GM12878 (cell line): Measurements from ENCODE around the gene BPIFB3. TPM values are rescaled to one million over a fixed set of nuclear protein-coding genes. Genes with fewer than 3 reads are reported as not detected.

ENCODE experiments used
- ATAC-seq: fragments of 200-7000 bp; cut with Tn5 transposase; 3 replicates; pipeline ENCODE4 v1.9.1; 2020; ENCODE audit warnings: mild to moderate bottlenecking, moderate library complexity
- BruUV-seq: library from RNA; stranded (reverse); fragments of 400-500 nt; replicated peaks from 2 replicates; lab custom pipeline; 2021; lab: Mats Ljungman, UMichigan
- CTCF ChIA-PET: fragments of 300-600 bp; sonication (Branson Sonifier 250); formaldehyde crosslinking; extraction: SDS; loops from one replicate; lab custom pipeline; 2021; ENCODE audit warnings: inconsistent platforms; lab: Yijun Ruan, JAX
- POLR2A ChIA-PET: fragments of 350-600 bp; formaldehyde crosslinking; extraction: SDS; loops from one replicate; lab custom pipeline; 2021; ENCODE audit warnings: inconsistent platforms; lab: Charles Lee
- RAD21 ChIA-PET: fragments of 300-600 bp; sonication (Branson Sonifier 250); formaldehyde crosslinking; loops from one replicate; lab custom pipeline; 2023; ENCODE audit warnings: antibody characterized with exemption; ENCODE audit not compliant: unreplicated experiment; lab: Charles Lee
- SMC1A ChIA-PET: fragments of 300-600 bp; sonication (Branson Sonifier 250); formaldehyde crosslinking; loops from one replicate; lab custom pipeline; 2023; ENCODE audit not compliant: unreplicated experiment, uncharacterized antibody; lab: Charles Lee
- DNase-seq: peaks from one replicate; pipeline ENCODE4 v3.0.0-alpha.2; 2011; ENCODE audit warnings: low read depth, low spot score
- FAIRE-seq: peaks from 3 replicates; lab custom pipeline; 2011; peaks lifted over from hg19 to GRCh38; lab: Jason Lieb, UNC
- H2AFZ ChIP-seq: 2 replicates; pipeline ENCODE4 v1.6.0; 2011; ENCODE audit warnings: low read depth, low read length, control low read depth; ENCODE audit not compliant: control insufficient read depth
- H3K27ac ChIP-seq: 2 replicates; pipeline ENCODE4 v1.5.1; 2011; ENCODE audit warnings: control low read depth; ENCODE audit not compliant: control insufficient read depth, insufficient read depth
- H3K27me3 ChIP-seq, 2 experiments: replicated peaks in 1 of 2; 2 replicates each; pipeline versions ENCODE4 v1.6.0 to v1.6.1; 2011; ENCODE audit warnings: low read length in 1 of 2; ENCODE audit not compliant: control insufficient read depth in 2 of 2, insufficient read depth in 2 of 2
- H3K36me3 ChIP-seq, 2 experiments: 2 replicates each; pipeline ENCODE4 v1.5.1; 2011; ENCODE audit warnings: low read length in 1 of 2; ENCODE audit not compliant: control insufficient read depth in 2 of 2, insufficient read depth in 2 of 2
- H3K4me1 ChIP-seq: 2 replicates; pipeline ENCODE4 v1.6.1; 2011; ENCODE audit warnings: mild to moderate bottlenecking, low read length, moderate library complexity, mixed read lengths; ENCODE audit not compliant: control insufficient read depth, insufficient read depth
- H3K4me2 ChIP-seq: 2 replicates; pipeline ENCODE4 v1.6.0; 2011; ENCODE audit warnings: control low read depth; ENCODE audit not compliant: control insufficient read depth, insufficient read depth
- H3K4me3 ChIP-seq: fragments of 200-600 bp; sonication (generic); 2 replicates; pipeline ENCODE4 v1.5.1; 2016
- H3K79me2 ChIP-seq: 2 replicates; pipeline ENCODE4 v1.6.0; 2011; ENCODE audit warnings: low read length; ENCODE audit not compliant: control insufficient read depth, insufficient read depth
- H3K9ac ChIP-seq: 2 replicates; pipeline ENCODE4 v1.8.0; 2011; ENCODE audit warnings: low read length, control low read depth, mixed read lengths; ENCODE audit not compliant: control insufficient read depth, insufficient read depth
- H3K9me3 ChIP-seq: replicated peaks from 3 replicates; pipeline ENCODE4 v1.5.1; 2011; ENCODE audit warnings: mild to moderate bottlenecking, low read length; ENCODE audit not compliant: control insufficient read depth, insufficient read depth
- H4K20me1 ChIP-seq: 2 replicates; pipeline ENCODE4 v1.6.0; 2011; ENCODE audit not compliant: control insufficient read depth, insufficient read depth
- EZH2 ChIP-seq: IDR thresholded peaks from 2 replicates; pipeline ENCODE4 v1.6.1; 2012; ENCODE audit warnings: low read depth, mild to moderate bottlenecking, control low read depth, inconsistent platforms, low read length, borderline replicate concordance; ENCODE audit not compliant: control insufficient read depth
- HDAC6 ChIP-seq: fragments of 200-600 bp; sonication (generic); IDR thresholded peaks from one replicate; pipeline ENCODE4 v1.8.0; 2017; ENCODE audit warnings: antibody characterized with exemption; ENCODE audit not compliant: unreplicated experiment
- IKZF2 ChIP-seq, 2 experiments: fragments of 450-650 bp; IDR thresholded peaks; 2 replicates each; pipeline ENCODE4 v1.6.1; 2017; ENCODE audit warnings: mild to moderate bottlenecking in 2 of 2, moderate library complexity in 2 of 2
- NKRF ChIP-seq: fragments of 450-650 bp; conservative IDR thresholded peaks from 2 replicates; pipeline ENCODE4 v1.6.1; 2017; ENCODE audit warnings: mild to moderate bottlenecking, moderate library complexity
- PRDM15 ChIP-seq: fragments of 450-650 bp; formaldehyde crosslinking; IDR thresholded peaks from 2 replicates; pipeline ENCODE4 v1.4.0; 2020; ENCODE audit warnings: mild to moderate bottlenecking, moderate library complexity
- SREBF2 ChIP-seq: IDR thresholded peaks from 2 replicates; pipeline ENCODE4 v1.6.1; 2012; ENCODE audit warnings: mild to moderate bottlenecking, low read length
- ZNF622 ChIP-seq: fragments of 450-650 bp; IDR thresholded peaks from 2 replicates; pipeline ENCODE4 v1.6.1; 2017; ENCODE audit warnings: mild to moderate bottlenecking, inconsistent platforms
- WGBS: methylation state at CpG from one replicate; pipeline ENCODE4 v1.1.6; 2016; ENCODE audit warnings: low lambda C conversion rate; ENCODE audit not compliant: insufficient replicate concordance, insufficient coverage; ENCODE audit errors: missing lambda C conversion rate; 5-methylcytosine and 5-hydroxymethylcytosine counted together
- in situ Hi-C: fragments of 300-500 bp; cut with MboI; formaldehyde crosslinking; loops from 9 replicates; pipeline ENCODE4 v1.14.3; 2018; ENCODE audit warnings: mixed read lengths
- intact Hi-C: fragments of 100-400 bp; cut with micrococcal nuclease; formaldehyde crosslinking; loops from one replicate; pipeline ENCODE4 v1.14.2; 2022; ENCODE audit not compliant: unreplicated experiment
- polyA plus RNA-seq, 11 experiments: library from polyadenylated mRNA; depleted of rRNA in 4 of 11; unstranded in 6 of 11; stranded (reverse) in 5 of 11; fragments of >200 nt; fragmentation: Nextera tagmentation in 4 of 11; fragmentation: Illumina TruSeq in 1 of 11; extraction: Ambion mirVana in 4 of 11; extraction: Trizol in 1 of 11; gene quantifications; 1 replicate in 1 of 11; 2 replicates in 10 of 11; pipeline versions ENCODE4 v1.2.1 to v1.2.3, GENCODE V29; 2011 to 2016; ENCODE audit warnings: inconsistent platforms in 2 of 11, missing spikeins in 2 of 11, low read depth in 1 of 11
- total RNA-seq, 4 experiments: library from RNA; depleted of rRNA in 3 of 4; stranded (reverse); fragments of >200 nt in 3 of 4; fragmentation: Illumina TruSeq in 1 of 4; extraction: Trizol in 1 of 4; gene quantifications; 2 replicates each; pipeline versions ENCODE4 v1.2.1 to v1.2.3, GENCODE V29; 2013 to 2021

BPIFB3 gene
- total and polyA plus RNA-seq, 10 of the 15 experiments (the other 5 are each of a cell fraction or from before 2014, with no cell fraction given) = not detected

- no peak for FAIRE-seq
- ATAC-seq = no peak
- H3K4me3 ChIP-seq = no peak overlapping the region
- no peak overlapping the region for H2AFZ ChIP-seq
- POLR2A ChIA-PET = no interaction called here
- H3K27ac ChIP-seq = no peak overlapping the region
- CTCF ChIA-PET = no interaction called here
- H3K36me3 ChIP-seq = no peaks in the 10 kb centered on the region
- RAD21 ChIA-PET = no interaction called here
- H3K9me3 ChIP-seq = no peaks in the 10 kb centered on the region
- in situ Hi-C loops (no loop called here), intact Hi-C loops (no loop called here)
- no TSS peak for BruUV-seq
- SMC1A ChIA-PET = no interaction called here
- no peaks in the 10 kb centered on the region for H3K4me1 ChIP-seq
- H3K9ac ChIP-seq = no peak overlapping the region
- TF ChIP-seq HDAC6 = no peak
- no peak for TF ChIP-seq EZH2
- WGBS = 40% methylated on average over 12 of the region's 12 CpGs
- peaks cover 0 to 1% of the 10 kb centered on the region in 2 experiments; a peak in 3 of 4 replicates for H3K27me3 ChIP-seq
- H3K79me2 ChIP-seq = no peaks in the 10 kb centered on the region
- no peaks in the 10 kb centered on the region for H4K20me1 ChIP-seq
- no peak for DNase-seq
- no peak overlapping the region for H3K4me2 ChIP-seq
Observed at GRCh38 chr20:33013701-33014326, 39.9 kb upstream of the BPIFB3 start.

- FAIRE-seq (no peak), ATAC-seq (no peak), DNase-seq (no peak)
- BruUV-seq = no TSS peak
- ChIA-PET POLR2A (no interaction called here), RAD21 (no interaction called here), SMC1A (no interaction called here), CTCF (no interaction called here)
- Histone ChIP-seq H4K20me1 (no peaks in the 10 kb centered on the region), H3K36me3 (no peaks in the 10 kb centered on the region), H3K4me2 (no peak overlapping the region), H3K9ac (no peak overlapping the region), H3K27ac (no peak overlapping the region), H3K79me2 (no peaks in the 10 kb centered on the region), H3K9me3 (no peaks in the 10 kb centered on the region), H3K27me3 (peaks cover 0 to 1% of the 10 kb centered on the region in 2 experiments; a peak in 3 of 4 replicates), H3K4me1 (no peaks in the 10 kb centered on the region), H2AFZ (no peak overlapping the region), H3K4me3 (no peak overlapping the region)
- WGBS = 36% methylated on average over 16 of the region's 16 CpGs
- intact Hi-C loops (no loop called here), in situ Hi-C loops (no loop called here)
- TF ChIP-seq PRDM15 (CRISPR knock-in tag) (no peak), SREBF2 (no peak), NKRF (no peak), ZNF622 (no peak), IKZF2 (IDR thresholded peaks at IDR 0.05) (no peak)
Observed at GRCh38 chr20:33014336-33015113, 39.2 kb upstream of the BPIFB3 start.
